GM19328 (cell line): ENCODE results near the gene CDCA8.

Experiments used
- ATAC-seq: cut with Tn5 transposase; IDR thresholded peaks from one replicate; pipeline ENCODE4 v1.9.1; 2021; ENCODE audit warnings: mild to moderate bottlenecking, moderate library complexity; ENCODE audit not compliant: unreplicated experiment

Gene CDCA8

DNA sequence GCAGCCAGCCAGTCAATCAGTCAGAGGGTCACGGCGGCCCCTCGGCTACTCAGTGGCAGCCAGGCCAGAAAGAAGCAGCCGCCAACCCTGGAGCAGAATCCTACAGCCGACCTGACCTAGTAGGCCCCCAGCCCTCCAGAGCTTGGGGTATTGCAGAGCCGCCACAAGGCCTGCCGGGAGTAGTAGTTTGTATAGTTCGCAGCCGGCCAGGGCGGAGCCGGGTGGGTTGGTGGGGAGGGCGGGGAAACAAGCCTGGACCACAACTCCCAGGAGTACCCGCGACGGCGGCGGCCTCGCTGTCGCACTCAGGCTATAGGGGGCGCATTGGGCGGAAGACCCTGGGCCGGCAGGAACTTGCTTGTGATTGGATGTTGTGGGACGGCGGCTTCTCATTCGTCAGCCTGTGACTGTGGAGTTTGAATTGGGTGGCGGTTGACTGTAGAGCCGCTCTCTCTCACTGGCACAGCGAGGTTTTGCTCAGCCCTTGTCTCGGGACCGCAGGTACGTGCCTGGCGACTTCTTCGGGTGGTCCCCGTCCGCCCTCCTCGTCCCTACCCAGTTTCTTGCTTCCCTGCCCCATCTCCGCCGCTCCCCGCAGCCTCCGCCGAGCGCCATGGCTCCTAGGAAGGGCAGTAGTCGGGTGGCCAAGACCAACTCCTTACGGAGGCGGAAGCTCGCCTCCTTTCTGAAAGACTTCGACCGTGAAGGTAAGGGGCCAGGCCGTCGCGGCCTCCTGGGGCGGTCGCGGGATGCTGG, at the start of gene CDCA8:
Gene CDCA8 (plus strand): TSS at position 439 of the 756 bp plus-strand sequence. CDS start 175 bp downstream, at position 614.
- ATAC-seq, result peak; percentile 75

DNA sequence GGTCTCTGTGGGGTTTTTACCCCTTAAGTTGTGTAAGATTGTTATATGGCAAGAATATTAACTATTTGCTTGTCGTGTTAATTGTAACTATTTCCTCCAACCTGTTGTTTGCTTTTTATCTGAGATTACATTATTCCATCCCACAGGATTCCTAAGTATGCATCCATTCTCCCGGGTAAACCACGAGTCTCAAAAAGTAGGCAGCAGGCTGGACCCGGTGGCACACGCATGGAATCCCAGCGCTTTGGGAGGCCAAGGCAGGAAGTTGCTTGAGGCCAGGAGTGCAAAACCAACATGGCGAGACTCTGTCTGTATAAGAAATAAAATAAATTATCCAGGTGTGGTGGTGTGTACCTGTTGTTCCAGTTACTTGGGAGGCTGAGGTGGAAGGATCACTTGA, 45.0 kb upstream of the CDCA8 start:
- no peak for ATAC-seq

DNA sequence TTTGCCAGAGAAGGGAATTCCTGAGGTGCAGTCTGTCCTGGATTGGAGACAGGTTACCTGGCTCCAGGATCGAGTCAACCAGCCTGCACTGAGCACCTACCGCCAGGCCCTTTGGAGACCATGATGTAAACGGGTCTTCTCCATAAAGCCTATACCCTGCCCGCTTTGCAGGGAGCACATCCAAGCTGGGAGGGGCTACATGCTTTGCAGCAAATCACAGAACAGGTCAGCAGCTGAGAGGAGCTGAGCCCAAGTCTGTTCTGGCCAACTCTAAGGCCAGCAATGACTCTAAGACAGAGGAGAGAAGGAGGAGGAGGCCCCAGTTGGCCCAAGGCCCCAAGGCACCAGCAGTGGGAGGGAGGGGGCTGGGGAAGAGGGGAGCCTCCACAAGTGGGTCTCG, 42.1 kb upstream of the CDCA8 start:
- no peak for ATAC-seq

DNA sequence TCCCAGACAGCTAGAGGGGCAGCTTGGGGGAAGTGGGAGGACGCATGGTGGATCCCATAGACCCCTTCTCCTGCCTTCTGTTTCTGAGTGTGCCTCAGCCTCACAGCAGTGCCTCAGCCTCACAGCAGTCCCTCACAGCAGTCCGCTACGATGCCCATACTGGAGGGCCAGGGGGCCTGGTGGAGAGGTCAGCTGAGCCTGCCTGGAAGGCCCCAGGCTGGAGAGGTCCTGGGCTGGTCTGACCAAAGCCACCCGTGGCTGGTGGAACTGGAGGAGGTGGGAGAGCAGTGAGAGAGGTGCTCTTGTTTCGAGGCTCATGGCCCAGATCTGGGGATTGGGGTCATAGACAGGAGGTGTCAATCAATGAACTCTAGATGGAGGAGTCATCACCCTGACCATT, 41.6 kb upstream of the CDCA8 start:
- ATAC-seq, result no peak

DNA sequence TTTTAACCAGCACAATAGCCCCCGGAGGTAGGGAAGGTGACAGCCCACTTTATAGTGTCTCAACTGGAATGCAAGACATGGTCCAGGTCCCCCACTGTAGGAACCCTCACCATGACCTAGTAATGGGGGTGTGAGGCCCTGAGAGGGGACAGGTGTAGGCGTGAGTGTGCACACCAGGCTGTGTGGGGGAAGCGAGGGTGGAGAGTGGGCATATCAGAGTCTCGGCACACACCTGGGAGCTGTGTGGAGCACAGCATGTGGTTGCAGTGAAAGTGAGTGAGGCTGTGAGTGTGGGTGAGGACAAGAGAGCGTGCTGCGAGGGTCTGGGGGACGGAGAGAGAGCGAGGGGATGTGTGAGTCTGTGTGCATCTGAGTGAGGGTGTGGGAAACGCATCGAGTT, 40.5 kb upstream of the CDCA8 start:
- no peak for ATAC-seq

DNA sequence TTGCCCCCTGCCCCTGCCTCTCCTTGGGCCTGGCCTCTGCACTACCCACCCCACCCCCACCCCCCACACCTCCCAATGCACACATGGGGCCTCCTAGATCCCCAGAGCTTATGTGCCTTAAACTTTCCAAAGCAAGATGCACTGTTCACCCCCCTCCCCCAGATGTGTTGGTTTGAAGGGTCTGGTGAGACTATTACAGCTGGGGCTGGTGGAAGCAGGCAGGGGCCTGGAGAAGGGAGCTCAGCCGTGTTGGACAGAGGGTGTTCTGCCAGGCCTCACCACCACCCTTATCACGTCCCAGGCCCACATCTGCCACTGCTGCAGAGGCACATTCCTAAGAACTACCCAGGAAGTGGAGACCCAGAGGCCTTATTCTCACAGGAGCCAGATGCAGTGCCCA, 39.3 kb upstream of the CDCA8 start:
- ATAC-seq, result no peak

DNA sequence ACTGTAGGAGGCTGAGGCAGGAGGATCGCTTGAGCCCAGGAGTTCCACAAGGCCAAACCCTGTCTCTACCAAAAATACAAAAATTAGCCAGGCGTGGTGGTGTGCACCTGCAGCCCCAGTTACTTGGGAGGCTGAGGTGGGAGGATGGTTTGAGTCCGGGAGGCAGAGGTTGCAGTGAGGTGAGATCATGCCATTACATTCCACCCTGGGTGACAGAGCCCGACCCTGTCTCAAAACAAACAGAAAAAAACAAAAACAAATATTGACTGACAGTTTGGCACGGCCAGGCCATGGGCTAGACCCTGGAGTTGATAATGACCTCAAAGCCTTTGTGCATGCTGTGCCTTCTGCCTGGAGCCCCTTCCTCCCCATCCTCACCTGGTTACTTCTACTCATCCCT, 38.4 kb upstream of the CDCA8 start:
- ATAC-seq, result no peak

DNA sequence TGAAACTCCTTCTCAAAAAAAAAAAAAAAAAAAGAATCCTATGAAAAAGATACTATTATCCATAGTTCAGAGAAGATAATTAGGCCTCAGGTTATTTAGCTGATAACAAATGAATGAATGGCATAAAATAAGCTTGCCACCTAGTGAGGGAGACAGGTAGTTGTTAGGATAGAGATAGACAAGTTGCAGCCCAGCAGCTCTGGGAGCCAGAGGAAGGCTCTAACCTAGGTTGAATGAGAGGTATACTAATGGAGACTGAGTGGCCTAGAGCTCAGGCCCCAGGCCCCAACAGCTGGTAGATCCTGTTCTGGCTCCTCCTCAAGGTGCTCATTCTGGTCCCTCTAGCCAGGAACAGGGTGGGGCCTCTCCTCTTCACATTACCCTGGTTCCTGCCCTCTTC, 37.0 kb upstream of the CDCA8 start:
- no peak for ATAC-seq

DNA sequence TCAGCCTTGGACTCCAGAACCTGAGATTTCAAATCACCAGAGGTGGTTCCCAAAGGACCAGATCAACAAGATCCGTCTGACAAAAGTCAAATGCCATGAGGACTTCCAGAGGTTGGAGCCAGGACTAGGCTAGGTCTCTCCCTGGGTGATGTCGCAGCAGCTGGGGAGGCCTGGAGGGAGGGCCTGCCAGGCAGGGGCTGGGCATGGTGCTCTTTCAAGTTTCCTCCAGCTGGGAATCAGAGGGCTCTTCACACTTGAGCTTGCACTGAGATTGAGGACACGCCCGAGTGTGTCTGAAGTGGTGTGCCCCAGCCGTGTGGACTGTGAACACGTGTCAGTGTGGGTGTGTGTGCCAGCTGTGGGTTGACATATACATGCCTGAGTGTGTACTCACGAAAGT, 36.3 kb upstream of the CDCA8 start:
- ATAC-seq, result no peak

DNA sequence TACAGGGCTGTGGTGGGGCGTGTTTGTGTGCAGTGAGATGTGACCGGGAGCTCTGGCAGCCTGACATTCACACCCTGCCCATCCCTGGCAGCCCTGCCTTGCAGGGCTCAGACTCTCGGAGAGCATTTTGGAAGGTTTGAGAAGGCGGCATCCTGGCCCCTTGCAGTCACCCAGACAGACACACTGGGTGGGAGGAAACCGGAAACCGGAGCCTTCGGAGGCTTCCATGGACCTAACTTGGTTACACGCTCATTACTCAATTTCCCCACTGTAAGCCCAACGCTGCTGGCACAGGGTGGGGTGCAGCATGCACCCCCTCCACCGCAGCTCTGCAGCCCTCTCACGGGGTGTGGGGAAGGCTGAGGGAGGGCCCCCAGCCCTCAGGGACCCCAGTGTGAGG, 35.4 kb upstream of the CDCA8 start:
- no peak for ATAC-seq

DNA sequence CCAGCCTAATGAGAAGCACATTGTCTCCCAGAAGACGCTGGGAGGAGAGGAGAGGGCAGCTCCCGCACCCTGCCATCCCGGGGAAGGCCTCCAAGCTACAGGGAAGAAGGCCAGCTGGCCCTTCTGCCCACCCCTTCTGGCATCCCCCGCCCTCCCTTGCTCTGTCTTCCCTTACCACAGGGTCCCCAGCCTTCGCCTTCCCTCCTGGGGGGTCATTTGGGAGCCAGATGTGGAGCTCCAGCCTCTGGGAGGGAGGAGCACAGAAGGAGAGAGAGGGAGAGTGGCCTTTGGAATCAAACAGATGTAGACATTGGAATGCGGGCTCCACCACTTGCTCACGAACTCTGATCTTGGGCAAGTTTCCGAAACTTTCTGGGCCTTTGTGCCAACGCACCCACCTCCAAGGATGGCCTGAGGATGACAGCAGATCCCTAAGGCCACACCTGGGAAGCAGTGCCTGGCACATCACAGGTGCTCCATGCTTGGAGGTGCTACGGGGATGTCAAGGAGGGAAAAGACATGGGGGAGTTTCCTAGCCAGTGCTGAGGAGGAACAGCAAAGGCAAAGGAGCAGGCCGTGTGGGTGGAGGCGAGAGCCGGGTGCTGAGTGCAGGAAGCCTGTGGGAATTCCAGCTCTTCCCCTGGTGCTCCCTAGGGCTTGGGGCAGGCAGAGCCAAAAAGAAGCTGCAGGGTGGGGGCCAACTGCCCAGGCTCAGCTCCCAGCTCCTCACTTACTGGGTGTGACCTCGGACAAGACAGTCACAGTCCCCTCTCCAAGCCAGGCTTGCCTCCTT, 34.5 kb upstream of the CDCA8 start:
- ATAC-seq, result no peak

DNA sequence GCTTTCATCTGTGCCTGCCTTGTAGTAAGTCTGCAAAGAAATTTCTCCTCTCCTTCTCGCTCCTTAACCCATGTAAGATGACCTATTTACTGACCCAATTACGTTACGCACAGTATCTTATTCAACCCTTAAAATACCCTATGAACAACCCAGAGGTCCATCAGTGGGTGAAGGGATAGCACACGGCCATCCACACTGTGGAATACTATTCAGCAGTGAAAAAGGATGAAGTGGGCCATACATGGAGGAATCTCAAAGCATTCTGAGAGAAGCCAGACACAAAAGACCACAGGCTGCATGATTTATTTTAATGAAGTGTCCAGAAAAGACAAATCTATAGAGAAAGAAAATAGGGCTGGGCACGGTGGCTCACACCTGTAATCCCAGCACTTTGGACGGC, 33.8 kb upstream of the CDCA8 start:
- ATAC-seq, result no peak

DNA sequence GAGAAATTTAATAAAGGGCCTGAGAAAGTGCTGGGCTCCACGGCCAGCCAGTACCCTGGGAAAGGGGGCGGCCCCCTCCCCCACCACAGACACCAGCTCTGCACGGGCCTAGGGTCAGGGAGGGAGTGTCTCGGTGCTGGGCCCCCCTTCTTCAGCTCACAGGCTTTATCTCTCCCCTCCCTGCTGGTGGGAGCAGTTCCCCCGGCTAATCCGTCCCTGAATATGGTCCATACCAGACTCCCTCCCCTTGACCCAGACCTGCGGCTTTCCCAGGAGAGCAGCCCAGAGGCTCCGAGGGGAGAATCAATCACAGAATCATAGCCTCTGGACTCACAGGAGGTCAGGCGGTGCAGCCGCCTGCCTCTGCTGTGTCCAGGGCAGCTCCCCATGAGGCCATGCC, 31.7 kb upstream of the CDCA8 start:
- no peak for ATAC-seq

DNA sequence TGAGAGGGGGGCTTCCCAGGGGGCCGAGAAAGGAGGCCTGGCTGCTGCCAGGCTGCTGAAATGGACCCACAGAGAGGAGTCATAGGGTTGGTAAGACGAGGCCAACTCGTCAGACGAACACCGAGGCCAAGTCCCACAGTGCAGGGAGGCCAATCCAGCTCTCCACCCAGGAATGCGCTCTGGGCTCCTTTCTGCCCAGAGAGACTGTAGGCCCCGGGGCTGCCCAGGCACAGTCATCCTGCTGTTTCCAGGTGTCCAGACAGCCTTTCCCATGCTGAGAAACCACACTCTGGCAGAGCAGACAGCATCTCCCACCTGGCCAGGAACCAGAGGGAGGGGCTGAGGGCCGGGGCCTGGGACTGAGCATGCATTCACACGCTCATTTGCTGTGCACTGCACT, 30.9 kb upstream of the CDCA8 start:
- ATAC-seq, result no peak

DNA sequence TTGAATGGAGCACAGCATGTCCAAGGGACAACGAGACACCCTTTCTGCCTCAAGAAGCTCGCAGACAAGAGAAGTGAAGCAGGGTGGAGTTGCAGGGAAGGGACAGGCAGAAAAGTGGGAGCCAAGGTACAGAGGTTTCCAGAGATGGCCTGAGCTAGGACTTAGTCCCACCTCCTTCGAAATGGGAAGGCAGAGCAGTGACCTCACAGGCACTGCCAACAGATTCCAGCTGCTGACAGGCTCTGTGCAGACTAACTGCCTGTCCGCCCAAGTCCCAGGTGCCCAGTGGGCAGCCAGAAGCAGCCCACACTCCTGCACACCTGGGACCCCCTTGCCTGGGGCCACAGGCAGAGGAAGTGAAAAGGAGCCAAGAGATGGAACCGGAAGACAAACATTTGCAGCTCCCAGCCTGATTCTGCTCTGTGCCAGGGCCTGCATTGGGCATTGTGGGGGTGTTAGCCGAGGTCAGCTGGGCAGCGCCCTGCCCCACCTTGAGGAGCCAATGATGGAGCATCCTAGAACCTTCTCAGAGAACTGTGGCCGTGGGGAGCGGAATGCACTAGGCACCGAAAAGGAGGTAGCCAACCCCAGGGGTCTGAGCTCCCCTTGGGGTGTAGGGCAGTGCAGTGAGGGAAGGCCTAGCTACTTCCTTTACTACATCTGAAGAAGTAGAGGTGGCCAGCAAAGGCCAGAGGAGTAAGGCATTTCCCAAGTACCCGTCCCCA, 30.1 kb upstream of the CDCA8 start:
- ATAC-seq, result no peak

DNA sequence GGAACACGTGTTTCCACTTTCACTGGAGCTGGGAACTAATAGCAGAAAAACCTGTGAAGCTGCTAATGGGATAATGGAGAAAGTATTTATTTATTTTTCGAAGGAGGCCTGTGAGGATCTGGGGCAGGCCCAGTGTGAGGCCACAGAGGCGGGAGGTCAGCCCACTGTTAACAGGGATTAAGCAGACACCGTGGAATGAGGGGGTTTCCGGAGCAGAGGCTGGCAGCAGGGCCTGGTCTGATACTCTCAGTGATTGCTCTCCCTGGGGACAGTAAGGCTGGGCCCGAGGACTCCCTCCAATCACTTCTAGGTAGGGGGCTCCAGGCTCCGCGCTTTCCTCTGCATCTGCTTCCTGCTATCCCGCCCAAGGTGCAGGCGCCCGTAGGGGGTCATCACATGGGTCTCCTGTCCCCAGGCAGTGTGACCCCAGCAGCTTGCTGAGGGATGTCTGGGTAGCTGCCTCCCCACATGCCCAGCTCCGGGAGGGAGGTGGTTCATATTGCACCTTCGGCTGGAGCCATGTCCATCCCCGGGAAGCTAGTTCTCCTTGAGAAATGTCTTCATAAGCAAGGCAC, 28.8 kb upstream of the CDCA8 start:
- ATAC-seq, result no peak

DNA sequence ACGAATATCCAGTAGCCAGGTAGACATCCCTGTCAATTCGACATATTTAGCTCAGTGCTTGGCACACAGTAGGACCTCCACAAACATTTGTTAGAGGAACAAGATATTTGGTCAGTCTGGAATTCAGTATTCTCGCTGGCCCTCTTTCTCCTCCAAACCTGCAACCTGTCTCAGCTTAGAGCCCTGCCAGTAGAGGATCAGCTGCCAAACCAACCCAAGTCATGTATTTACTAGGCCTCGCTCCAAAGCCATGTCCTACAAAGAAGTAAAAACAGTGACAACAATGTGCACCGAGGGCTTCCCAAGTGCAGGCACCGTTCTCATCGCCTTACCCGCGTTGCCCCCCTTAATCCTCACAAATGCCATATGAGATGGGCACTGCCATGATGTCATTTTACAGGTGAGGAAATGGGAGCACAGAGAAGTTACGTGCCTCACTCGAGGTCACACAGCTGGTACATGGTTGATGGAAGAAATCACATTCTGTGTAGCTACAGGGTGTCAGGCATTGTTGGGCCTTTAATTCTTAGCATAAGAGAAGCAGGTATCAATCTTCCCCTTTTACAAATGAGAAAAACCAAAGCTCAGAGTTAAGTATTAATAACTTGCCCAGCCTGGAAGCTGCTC, 26.0 kb upstream of the CDCA8 start:
- ATAC-seq, result no peak

DNA sequence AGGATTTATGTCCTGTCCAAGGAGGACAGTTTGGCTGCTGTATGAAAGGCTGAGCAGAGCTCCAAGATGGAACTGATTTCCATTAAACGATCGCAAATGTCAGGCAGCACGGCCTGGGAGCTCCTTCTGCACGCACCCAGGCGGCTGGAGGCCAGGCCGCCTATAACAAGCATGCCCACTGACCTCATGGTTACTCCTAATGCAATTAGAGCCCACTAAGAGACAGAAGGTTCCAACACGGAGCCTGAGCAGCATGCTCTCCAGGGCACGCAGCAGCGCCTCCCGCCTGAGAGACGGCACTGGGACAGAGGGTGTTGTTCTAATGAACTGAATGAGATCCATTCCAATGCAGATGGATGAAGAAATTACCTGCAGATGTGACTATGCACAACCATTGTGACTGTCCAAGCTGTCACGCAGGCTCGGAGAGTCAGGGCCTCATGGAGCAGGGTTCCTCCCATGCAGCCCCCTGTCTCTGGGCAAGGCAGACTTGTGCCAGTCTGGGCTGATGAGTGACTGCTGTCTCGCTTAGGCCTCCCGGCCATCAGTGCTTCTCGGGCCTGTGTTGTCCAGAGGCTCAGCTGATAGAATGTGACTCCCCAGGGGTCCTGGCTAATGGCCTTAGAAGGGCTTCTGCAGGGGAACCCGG, 25.2 kb upstream of the CDCA8 start:
- no peak for ATAC-seq

DNA sequence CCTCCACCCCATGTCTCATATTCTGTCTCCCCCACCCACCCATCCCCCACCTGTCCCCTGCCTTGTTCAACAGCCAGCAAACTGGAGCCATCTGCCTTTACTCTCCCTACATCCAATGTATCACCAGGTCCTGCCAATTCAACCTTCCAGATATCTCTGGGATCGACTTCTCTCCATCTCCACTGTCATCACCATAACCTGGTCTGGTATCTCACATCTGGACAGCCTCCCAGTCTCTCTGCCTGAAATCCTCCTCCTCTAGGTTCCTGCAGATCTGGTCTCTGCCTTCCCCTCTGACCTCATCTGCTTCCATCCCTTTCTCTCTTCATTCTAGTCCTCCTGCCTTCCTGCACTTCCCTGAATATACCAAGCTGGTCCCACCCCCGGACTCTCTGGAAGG, 22.2 kb upstream of the CDCA8 start:
- no peak for ATAC-seq

DNA sequence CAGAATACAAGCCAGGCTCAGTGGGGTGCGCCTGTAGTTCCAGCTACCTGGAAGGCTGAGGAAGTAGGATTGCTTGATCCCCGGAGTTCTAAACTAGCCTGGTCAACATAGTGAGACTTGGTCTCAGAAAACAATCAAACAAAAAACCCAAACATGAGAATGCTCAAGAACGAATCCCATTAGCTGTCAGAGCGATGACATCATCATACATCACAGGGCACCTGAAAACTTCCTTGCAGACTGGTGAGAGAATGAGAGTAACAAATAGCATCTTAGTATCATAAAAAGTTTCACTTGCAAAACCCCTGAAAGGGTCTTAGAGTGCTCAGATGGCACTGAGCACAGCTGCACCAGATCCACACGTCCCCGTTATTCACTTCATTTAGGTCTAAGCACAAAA, 21.1 kb upstream of the CDCA8 start:
- ATAC-seq, result no peak
